GM06990 (cell line): ENCODE measurements around the gene S100A13.

Source experiments
- DNase-seq: peaks from one replicate; pipeline ENCODE4 v3.0.0-alpha.2; 2011; ENCODE audit not compliant: insufficient read length; ENCODE audit errors: extremely low read depth
- H3K27me3 ChIP-seq: replicated peaks from 2 replicates; pipeline ENCODE4 v1.6.0; 2011; ENCODE audit warnings: low read length; ENCODE audit not compliant: control insufficient read depth, insufficient read depth
- H3K36me3 ChIP-seq: 2 replicates; pipeline ENCODE4 v1.5.1; 2011; ENCODE audit warnings: low read length; ENCODE audit not compliant: control insufficient read depth, insufficient read depth
- H3K4me3 ChIP-seq: replicated peaks from 2 replicates; pipeline ENCODE4 v1.5.1; 2011; ENCODE audit warnings: low read depth, mild to moderate bottlenecking, control low read depth, low read length
- TF ChIP-seq, protein P1 (sequence below): IDR thresholded peaks from 2 replicates; pipeline ENCODE4 v1.5.1; 2011; ENCODE audit warnings: low read length, control low read depth, mild to moderate bottlenecking, inconsistent platforms; ENCODE audit not compliant: insufficient read depth, poor library complexity, severe bottlenecking

S100A13 gene

DNA sequence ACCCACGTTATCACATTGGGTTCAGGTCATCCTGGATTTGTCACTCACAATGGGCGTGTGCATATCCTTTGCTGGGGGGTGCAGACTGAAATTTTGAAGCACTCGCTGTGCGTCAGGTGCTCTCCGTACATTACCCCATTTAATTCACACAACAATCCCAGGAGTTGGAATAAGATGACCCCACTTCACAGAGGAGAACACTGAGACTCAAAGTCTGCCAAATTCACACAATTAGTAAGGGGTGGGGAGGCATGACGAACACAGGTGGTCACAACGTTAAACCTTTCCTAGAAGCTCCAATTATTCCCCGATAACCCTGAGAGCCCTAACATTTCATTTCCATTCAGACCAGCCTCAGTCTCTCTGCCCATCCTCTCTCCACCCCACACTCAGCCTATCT lies 57.8 kb downstream of the S100A13 start:
- Histone ChIP-seq H3K4me3 (no peak overlapping the region), H3K27me3 (no peaks in the 10 kb centered on the region), H3K36me3 (no peaks in the 10 kb centered on the region)
- DNase-seq, result no peak
- TF ChIP-seq, protein P1, sequence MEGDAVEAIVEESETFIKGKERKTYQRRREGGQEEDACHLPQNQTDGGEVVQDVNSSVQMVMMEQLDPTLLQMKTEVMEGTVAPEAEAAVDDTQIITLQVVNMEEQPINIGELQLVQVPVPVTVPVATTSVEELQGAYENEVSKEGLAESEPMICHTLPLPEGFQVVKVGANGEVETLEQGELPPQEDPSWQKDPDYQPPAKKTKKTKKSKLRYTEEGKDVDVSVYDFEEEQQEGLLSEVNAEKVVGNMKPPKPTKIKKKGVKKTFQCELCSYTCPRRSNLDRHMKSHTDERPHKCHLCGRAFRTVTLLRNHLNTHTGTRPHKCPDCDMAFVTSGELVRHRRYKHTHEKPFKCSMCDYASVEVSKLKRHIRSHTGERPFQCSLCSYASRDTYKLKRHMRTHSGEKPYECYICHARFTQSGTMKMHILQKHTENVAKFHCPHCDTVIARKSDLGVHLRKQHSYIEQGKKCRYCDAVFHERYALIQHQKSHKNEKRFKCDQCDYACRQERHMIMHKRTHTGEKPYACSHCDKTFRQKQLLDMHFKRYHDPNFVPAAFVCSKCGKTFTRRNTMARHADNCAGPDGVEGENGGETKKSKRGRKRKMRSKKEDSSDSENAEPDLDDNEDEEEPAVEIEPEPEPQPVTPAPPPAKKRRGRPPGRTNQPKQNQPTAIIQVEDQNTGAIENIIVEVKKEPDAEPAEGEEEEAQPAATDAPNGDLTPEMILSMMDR, result no peak
